K562 (cell line): ENCODE measurements around the gene TTC39B. TPM values are rescaled to one million over a fixed set of nuclear protein-coding genes. Genes with fewer than 3 reads are reported as not detected.

Experiments
- ATAC-seq: fragments of 200-7000 bp; cut with Tn5 transposase; 3 replicates; pipeline ENCODE4 v1.9.1; 2020; ENCODE audit warnings: moderate library complexity
- BruUV-seq: library from RNA; stranded (reverse); fragments of 400-500 nt; replicated peaks from 2 replicates; lab custom pipeline; 2021; lab: Mats Ljungman, UMichigan
- CTCF ChIA-PET: fragments of 300-600 bp; formaldehyde crosslinking; extraction: SDS; loops from one replicate; lab custom pipeline; 2021; ENCODE audit warnings: low intra/inter-chr PET ratio; lab: Yijun Ruan, JAX
- POLR2A ChIA-PET: fragments of 300-600, 350-650 bp; sonication (Branson Sonifier 250); formaldehyde crosslinking; extraction: SDS; loops from one replicate; lab custom pipeline; 2021; ENCODE audit warnings: antibody characterized with exemption, inconsistent platforms; lab: Yijun Ruan, JAX
- DNase-seq, 4 experiments: peaks; one replicate each; pipeline versions ENCODE4 v3.0.0 to v3.0.0-alpha.2; 2011 to 2018; ENCODE audit warnings: low spot score in 3 of 4, mixed read lengths in 3 of 4; ENCODE audit errors: extremely low read depth in 1 of 4
- FAIRE-seq: peaks from 2 replicates; lab custom pipeline; 2011; peaks lifted over from hg19 to GRCh38; lab: Jason Lieb, UNC
- H2AFZ ChIP-seq: 2 replicates; pipeline ENCODE4 v1.6.0; 2011; ENCODE audit warnings: low read depth, low read length, control low read depth, inconsistent platforms
- H3K27ac ChIP-seq: fragments of 200-600 bp; 3 replicates; pipeline ENCODE4 v1.8.0; 2011; ENCODE audit warnings: low read depth, mild to moderate bottlenecking, control low read depth, inconsistent platforms, low read length, moderate library complexity, mixed read lengths; ENCODE audit errors: extremely low read depth
- H3K27me3 ChIP-seq, 2 experiments: fragments of 300-600 bp in 1 of 2; 2 replicates in 1 of 2; 3 replicates in 1 of 2; pipeline versions ENCODE4 v1.6.0 to v1.8.0; 2011; ENCODE audit warnings: inconsistent platforms in 2 of 2, low read length in 2 of 2, mild to moderate bottlenecking in 1 of 2, mixed read lengths in 1 of 2, moderate library complexity in 1 of 2; ENCODE audit not compliant: control insufficient read depth in 2 of 2, insufficient read depth in 2 of 2
- H3K36me3 ChIP-seq: fragments of 300-600 bp; 3 replicates; pipeline ENCODE4 v1.8.0; 2011; ENCODE audit warnings: mild to moderate bottlenecking, low read length, inconsistent platforms; ENCODE audit not compliant: control insufficient read depth, insufficient read depth
- H3K4me1 ChIP-seq, 2 experiments: fragments of 200-600 bp in 1 of 2; replicated peaks in 1 of 2; 2 replicates in 1 of 2; 3 replicates in 1 of 2; pipeline versions ENCODE4 v1.5.1 to v1.8.0; 2011; ENCODE audit warnings: inconsistent platforms in 2 of 2, low read length in 2 of 2, mild to moderate bottlenecking in 1 of 2, mixed read lengths in 1 of 2, moderate library complexity in 1 of 2; ENCODE audit not compliant: control insufficient read depth in 2 of 2, insufficient read depth in 2 of 2
- H3K4me2 ChIP-seq: 2 replicates; pipeline ENCODE4 v1.6.1; 2011; ENCODE audit warnings: low read length, control low read depth, inconsistent platforms, mixed read lengths; ENCODE audit not compliant: insufficient read depth
- H3K4me3 ChIP-seq: fragments of 200-600 bp; sonication (generic), shearing (Covaris generic); 2 replicates; pipeline ENCODE4 v1.5.1; 2016; ENCODE audit warnings: control low read depth, inconsistent platforms
- H3K79me2 ChIP-seq: fragments of 200-600 bp; 3 replicates; pipeline ENCODE4 v1.8.0; 2011; ENCODE audit warnings: low read length, inconsistent platforms; ENCODE audit not compliant: control insufficient read depth, insufficient read depth
- H3K9ac ChIP-seq, 2 experiments: 2 replicates each; pipeline versions ENCODE4 v1.6.0 to v1.6.1; 2011; ENCODE audit warnings: low read depth in 2 of 2, low read length in 2 of 2, control low read depth in 1 of 2, inconsistent platforms in 1 of 2, mild to moderate bottlenecking in 1 of 2, mixed read lengths in 1 of 2; ENCODE audit not compliant: insufficient read depth in 1 of 2
- H3K9me1 ChIP-seq: one replicate; pipeline ENCODE4 v1.6.0; 2011; ENCODE audit warnings: inconsistent platforms, mild to moderate bottlenecking, low read length, moderate library complexity; ENCODE audit not compliant: control insufficient read depth, insufficient read depth
- H3K9me3 ChIP-seq: replicated peaks from 2 replicates; pipeline ENCODE4 v1.5.1; 2011; ENCODE audit warnings: low read depth, low read length, inconsistent platforms; ENCODE audit not compliant: control insufficient read depth, insufficient read depth
- H4K20me1 ChIP-seq: replicated peaks from 2 replicates; pipeline ENCODE4 v1.6.1; 2011; ENCODE audit warnings: low read length, inconsistent platforms, mixed read lengths; ENCODE audit not compliant: control insufficient read depth, insufficient read depth
- C11orf30 ChIP-seq: fragments of 450-650 bp; IDR thresholded peaks from 2 replicates; pipeline ENCODE4 v1.6.1; 2016; ENCODE audit warnings: low read depth, mild to moderate bottlenecking
- CTCF ChIP-seq, 3 experiments: IDR thresholded peaks in 2 of 3; conservative IDR thresholded peaks in 1 of 3; 2 replicates each; pipeline ENCODE4 v1.5.1; 2011 to 2012; ENCODE audit warnings: low read length in 3 of 3, mild to moderate bottlenecking in 3 of 3, control low read depth in 2 of 3, improper control_type of control experiment in 1 of 3, inconsistent platforms in 1 of 3, low read depth in 1 of 3, mixed read lengths in 1 of 3, moderate library complexity in 1 of 3; ENCODE audit not compliant: insufficient read depth in 2 of 3
- ETS2 ChIP-seq: IDR thresholded peaks from 2 replicates; pipeline ENCODE4 v1.6.1; 2016; ENCODE audit warnings: borderline replicate concordance, missing genetic modification characterization, mild to moderate bottlenecking, moderate library complexity, missing compliant biosample characterization; ENCODE audit not compliant: poor library complexity, severe bottlenecking
- HES1 ChIP-seq: fragments of 450-650 bp; IDR thresholded peaks from 2 replicates; pipeline ENCODE4 v1.6.1; 2016; ENCODE audit warnings: low read depth, mild to moderate bottlenecking, moderate library complexity
- OTX1 ChIP-seq: fragments of 450-650 bp; formaldehyde crosslinking; IDR thresholded peaks from 2 replicates; pipeline ENCODE4 v1.4.0; 2022; ENCODE audit warnings: mild to moderate bottlenecking
- PTBP1 ChIP-seq: fragments of 200-400 bp; formaldehyde crosslinking; IDR thresholded peaks from 2 replicates; pipeline ENCODE4 v1.6.1; 2017; ENCODE audit warnings: low read depth, low read length
- RAD21 ChIP-seq, 2 experiments: fragments of 250-450 bp in 1 of 2; fragments of 450-650 bp in 1 of 2; sonication (Bioruptor Pico) in 1 of 2; formaldehyde crosslinking in 1 of 2; IDR thresholded peaks in 1 of 2; conservative IDR thresholded peaks in 1 of 2; 2 replicates each; pipeline versions ENCODE4 v1.4.0 to v1.8.0; 2020 to 2022; ENCODE audit warnings: mild to moderate bottlenecking in 2 of 2, moderate library complexity in 1 of 2
- ZNF512 ChIP-seq: IDR thresholded peaks from 2 replicates; pipeline ENCODE4 v1.6.1; 2016; ENCODE audit warnings: missing genetic modification characterization, missing compliant biosample characterization
- ZNF707 ChIP-seq: fragments of 250-450 bp; sonication (Bioruptor Pico); conservative IDR thresholded peaks from 2 replicates; pipeline ENCODE4 v1.8.0; 2022; ENCODE audit warnings: inconsistent platforms, mild to moderate bottlenecking, moderate library complexity
- WGBS: fragments of 100-300 bp; shearing (Covaris generic); methylation state at CpG from one replicate; pipeline ENCODE4 v1.1.6; 2016; ENCODE audit warnings: low coverage, mixed read lengths; ENCODE audit not compliant: insufficient coverage; ENCODE audit errors: missing lambda C conversion rate; 5-methylcytosine and 5-hydroxymethylcytosine counted together
- in situ Hi-C: fragments of 300-500 bp; cut with MboI; formaldehyde crosslinking; loops from 4 replicates; pipeline ENCODE4 v1.15.0; 2018; ENCODE audit warnings: inconsistent platforms, mixed read lengths
- intact Hi-C: fragments of 100-400 bp; cut with micrococcal nuclease; formaldehyde crosslinking; loops from 2 replicates; pipeline ENCODE4 v1.14.2; 2022
- polyA plus RNA-seq, 8 experiments: library from polyadenylated mRNA; depleted of rRNA in 4 of 8; stranded (reverse) in 5 of 8; unstranded in 3 of 8; fragments of >200 nt; fragmentation: Nextera tagmentation in 2 of 8; fragmentation: Illumina TruSeq in 1 of 8; extraction: Ambion mirVana in 2 of 8; extraction: Trizol in 1 of 8; gene quantifications; 2 replicates each; pipeline versions ENCODE4 v1.2.1 to v1.2.3, GENCODE V29; 2011 to 2014; ENCODE audit warnings: inconsistent platforms in 1 of 8, missing spikeins in 1 of 8
- total RNA-seq, 7 experiments: library from RNA; depleted of rRNA in 6 of 7; stranded (reverse); fragments of >200 nt in 6 of 7; fragmentation: Illumina TruSeq in 2 of 7; extraction: Trizol in 2 of 7; gene quantifications; 2 replicates each; pipeline versions ENCODE4 v1.2.1 to v1.2.3, GENCODE V29; 2011 to 2021; ENCODE audit warnings: low replicate concordance in 1 of 7
- TF ChIP-seq, protein P1 (sequence below), 2 experiments: fragments of 450-650 bp in 1 of 2; IDR thresholded peaks; 2 replicates each; pipeline ENCODE4 v1.6.1; 2011 to 2017; ENCODE audit warnings: low read depth in 2 of 2, antibody characterized with exemption in 1 of 2, borderline replicate concordance in 1 of 2, low read length in 1 of 2, mild to moderate bottlenecking in 1 of 2, mixed read lengths in 1 of 2; ENCODE audit not compliant: control insufficient read depth in 1 of 2

Gene TTC39B
- total and polyA plus RNA-seq, 9 of the 15 experiments (the other 6 are each of a cell fraction or from before 2014, with no cell fraction given), result 0.32 to 1.2 (median 0.95) TPM

DNA sequence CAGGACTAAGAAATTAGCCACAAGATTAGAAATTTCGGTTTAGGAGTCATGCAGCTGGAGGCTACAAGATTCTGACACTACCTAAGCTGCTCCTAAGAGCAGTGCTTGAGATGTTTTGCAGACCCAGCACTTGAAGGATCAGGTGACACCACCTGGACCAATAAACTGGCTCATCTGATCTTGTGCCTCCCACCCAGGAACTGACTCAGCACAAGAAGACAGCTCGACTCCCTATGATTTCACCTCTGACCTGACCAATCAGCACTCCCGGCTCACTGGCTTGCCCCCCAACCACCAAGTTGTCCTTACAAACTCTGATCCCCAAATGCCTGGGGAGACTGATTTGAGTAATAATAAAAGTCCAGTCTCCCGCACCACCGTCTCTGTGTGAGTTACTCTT is 170.4 kb downstream of the TTC39B start (continued):
- TF ChIP-seq PTBP1, result no peak
- TF ChIP-seq HES1, result no peak
- TF ChIP-seq ZNF512 (tag), result no peak
- TF ChIP-seq C11orf30, result peak; percentile 64; the same call in 1 of the 2 replicates
- TF ChIP-seq RAD21 (CRISPR knock-in tag; conservative IDR thresholded peaks at IDR 0.05 in 1 of 2, IDR thresholded peaks at IDR 0.05 in 1 of 2), result no peak

DNA sequence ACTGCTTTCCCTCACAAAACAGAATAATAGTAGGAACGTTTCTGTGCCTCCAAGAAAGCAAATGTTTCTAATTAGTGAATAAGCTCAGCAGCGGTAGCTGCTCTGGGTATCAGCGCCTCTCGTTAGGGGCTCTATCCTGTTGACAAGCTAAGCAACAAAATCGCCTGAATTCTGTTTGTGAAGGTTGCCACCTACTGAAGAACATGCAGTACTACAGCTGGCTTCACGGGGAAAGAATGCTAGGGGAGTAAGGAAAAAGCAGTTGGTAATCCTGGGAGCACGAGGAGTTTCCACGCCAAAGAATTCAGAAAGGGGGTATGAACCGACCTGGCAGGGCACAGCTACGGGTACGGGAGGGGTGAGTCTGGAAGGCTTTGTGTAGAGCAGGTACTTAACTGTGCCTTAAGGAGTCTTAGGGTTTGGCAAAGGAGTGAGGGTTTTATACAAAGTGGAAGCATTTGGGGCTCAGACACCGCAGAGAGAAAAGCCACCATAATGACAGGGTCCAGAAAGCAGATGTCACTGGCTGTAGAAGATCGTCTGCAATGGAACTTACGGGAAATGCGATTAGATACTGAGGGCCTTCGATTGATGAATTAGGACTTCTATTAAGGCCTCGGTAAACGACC is 171.7 kb downstream of the TTC39B start:
- in situ Hi-C loops (loop anchor here (25.0 kb wide), 2 partner anchors 473 to 698 kb away; no protein-coding TSS in a partner anchor), intact Hi-C loops (loop anchor here (10.0 kb wide), 2 partner anchors 290 to 670 kb away; no protein-coding TSS in a partner anchor)
- Histone ChIP-seq H3K9me1 (no peaks in the 10 kb centered on the region), H3K4me2 (peak overlapping the region; percentile 33), H3K4me3 (no peak overlapping the region), H2AFZ (peak overlapping the region; percentile 79), H3K27me3 (no peaks in the 10 kb centered on the region), H3K9me3 (no peaks in the 10 kb centered on the region), H3K4me1 (no peaks in the 10 kb centered on the region; a peak in 1 of 5 replicates), H3K79me2 (no peaks in the 10 kb centered on the region), H3K36me3 (no peaks in the 10 kb centered on the region), H3K9ac (no peak overlapping the region), H4K20me1 (no peaks in the 10 kb centered on the region), H3K27ac (no peak overlapping the region)
- FAIRE-seq (peak; percentile 89), ATAC-seq (peak; percentile 88), DNase-seq (peak; percentile 32 to 61 (median 40))
- WGBS, result 23% methylated on average over 17 of the region's 18 CpGs
- BruUV-seq, result no TSS peak
- ChIA-PET CTCF (no interaction called here), POLR2A (interaction anchor here (0.6 kb wide), 1 partner anchor 1553 kb away, joined by 3 read pairs; no protein-coding TSS in a partner anchor)
- no peak for TF ChIP-seq ZNF707 (CRISPR knock-in tag)
- peak; percentile 59 to 74 (median 73) for TF ChIP-seq CTCF (IDR thresholded peaks at IDR 0.05 in 2 of 3, conservative IDR thresholded peaks at IDR 0.05 in 1 of 3; ENCODE audit: insufficient read depth in 2 of 3, low read depth in 1 of 3, low read length in 3 of 3)
- TF ChIP-seq ETS2 (tag), result no peak
- TF ChIP-seq, protein P1, sequence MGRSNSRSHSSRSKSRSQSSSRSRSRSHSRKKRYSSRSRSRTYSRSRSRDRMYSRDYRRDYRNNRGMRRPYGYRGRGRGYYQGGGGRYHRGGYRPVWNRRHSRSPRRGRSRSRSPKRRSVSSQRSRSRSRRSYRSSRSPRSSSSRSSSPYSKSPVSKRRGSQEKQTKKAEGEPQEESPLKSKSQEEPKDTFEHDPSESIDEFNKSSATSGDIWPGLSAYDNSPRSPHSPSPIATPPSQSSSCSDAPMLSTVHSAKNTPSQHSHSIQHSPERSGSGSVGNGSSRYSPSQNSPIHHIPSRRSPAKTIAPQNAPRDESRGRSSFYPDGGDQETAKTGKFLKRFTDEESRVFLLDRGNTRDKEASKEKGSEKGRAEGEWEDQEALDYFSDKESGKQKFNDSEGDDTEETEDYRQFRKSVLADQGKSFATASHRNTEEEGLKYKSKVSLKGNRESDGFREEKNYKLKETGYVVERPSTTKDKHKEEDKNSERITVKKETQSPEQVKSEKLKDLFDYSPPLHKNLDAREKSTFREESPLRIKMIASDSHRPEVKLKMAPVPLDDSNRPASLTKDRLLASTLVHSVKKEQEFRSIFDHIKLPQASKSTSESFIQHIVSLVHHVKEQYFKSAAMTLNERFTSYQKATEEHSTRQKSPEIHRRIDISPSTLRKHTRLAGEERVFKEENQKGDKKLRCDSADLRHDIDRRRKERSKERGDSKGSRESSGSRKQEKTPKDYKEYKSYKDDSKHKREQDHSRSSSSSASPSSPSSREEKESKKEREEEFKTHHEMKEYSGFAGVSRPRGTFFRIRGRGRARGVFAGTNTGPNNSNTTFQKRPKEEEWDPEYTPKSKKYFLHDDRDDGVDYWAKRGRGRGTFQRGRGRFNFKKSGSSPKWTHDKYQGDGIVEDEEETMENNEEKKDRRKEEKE (IDR thresholded peaks at IDR 0.05; ENCODE audit: borderline replicate concordance in 1 of 2, control insufficient read depth in 1 of 2, low read depth in 2 of 2, low read length in 1 of 2), result no peak
- TF ChIP-seq RAD21 (CRISPR knock-in tag; conservative IDR thresholded peaks at IDR 0.05 in 1 of 2, IDR thresholded peaks at IDR 0.05 in 1 of 2), result peak; percentile 68 to 75
- TF ChIP-seq OTX1 (CRISPR knock-in tag), result no peak
